GM21447 (cell line): ENCODE results near the gene CYP3A4.
"Not testable (repeated sequence)": the region's sequence is repeated elsewhere in the genome, so short reads cannot be mapped to it uniquely, and the experiment has no call there.

Source experiments
- ATAC-seq: cut with Tn5 transposase; IDR thresholded peaks from one replicate; pipeline ENCODE4 v1.9.1; 2021; ENCODE audit not compliant: unreplicated experiment

CYP3A4 gene

GRCh38 chr7:99729486-99730237 lies 54.3 kb downstream of the CYP3A4 start:
- no peak for ATAC-seq

GRCh38 chr7:99728615-99729014 lies 55.4 kb downstream of the CYP3A4 start:
- no peak for ATAC-seq

- ATAC-seq = not testable (repeated sequence)
Observed at GRCh38 chr7:99723201-99723600, 60.8 kb downstream of the CYP3A4 start.

GRCh38 chr7:99720800-99721595 lies 63.0 kb downstream of the CYP3A4 start:
- ATAC-seq = no peak

GRCh38 chr7:99719996-99720769 lies 63.8 kb downstream of the CYP3A4 start:
- ATAC-seq = no peak

- ATAC-seq = no peak
Observed at GRCh38 chr7:99713995-99714570, 69.9 kb downstream of the CYP3A4 start.

GRCh38 chr7:99709838-99710578 lies 74.0 kb downstream of the CYP3A4 start:
- no peak for ATAC-seq

- no peak for ATAC-seq
Observed at GRCh38 chr7:99709260-99709659, 74.7 kb downstream of the CYP3A4 start.

GRCh38 chr7:99707096-99707495 lies 76.9 kb downstream of the CYP3A4 start:
- no peak for ATAC-seq
